Prostate gland (tissue), 2 donors: Measurements from ENCODE around the gene GCNT3. TPM values are rescaled to one million over a fixed set of nuclear protein-coding genes. Genes with fewer than 3 reads are reported as not detected.

Source experiments
- DNase-seq: peaks from one replicate; pipeline ENCODE4 v3.0.0-alpha.2; 2019; ENCODE audit warnings: low spot score
- H3K27ac ChIP-seq, 2 donors: fragments of 200-600 bp; sonication (generic); 2 replicates each; pipeline ENCODE4 v1.5.1; 2017 to 2019
- H3K27me3 ChIP-seq: fragments of 200-600 bp; sonication (generic); replicated peaks from 2 replicates; pipeline ENCODE4 v1.5.1; 2019; ENCODE audit not compliant: insufficient read depth
- H3K36me3 ChIP-seq, 2 donors: fragments of 200-600 bp; sonication (generic); 1 replicate in 1 of 2; 2 replicates in 1 of 2; pipeline versions ENCODE4 v1.5.1 to v1.8.1; 2017 to 2019
- H3K4me1 ChIP-seq: fragments of 200-600 bp; sonication (generic); replicated peaks from 2 replicates; pipeline ENCODE4 v1.5.1; 2019
- H3K4me3 ChIP-seq, 2 donors: fragments of 200-600 bp; sonication (generic); 2 replicates each; pipeline ENCODE4 v1.5.1; 2017 to 2019
- H3K9me3 ChIP-seq: fragments of 200-600 bp; sonication (generic); 2 replicates; pipeline ENCODE4 v1.5.1; 2017
- POLR2A ChIP-seq: fragments of 450-650 bp; IDR thresholded peaks from one replicate; pipeline ENCODE4 v1.6.1; 2016; ENCODE audit warnings: antibody characterized with exemption, mild to moderate bottlenecking
- POLR2AphosphoS5 ChIP-seq: sonication (generic); formaldehyde crosslinking; IDR thresholded peaks from one replicate; pipeline ENCODE4 v1.6.1; 2017; ENCODE audit warnings: antibody characterized with exemption
- WGBS: methylation state at CpG from one replicate; pipeline ENCODE4 v1.1.5; 2018; 5-methylcytosine and 5-hydroxymethylcytosine counted together
- intact Hi-C: fragments of 100-400 bp; cut with DNase I; formaldehyde crosslinking; loops from one replicate; pipeline ENCODE4 v1.14.2; 2022
- total RNA-seq, 2 donors: library from RNA; depleted of rRNA; stranded (reverse); fragments of >200 nt; gene quantifications; one replicate each; pipeline ENCODE4 v1.1.0, GENCODE V29; 2016
- TF ChIP-seq, protein P1 (sequence below), 4 experiments: fragments of 200-600 bp in 2 of 4; fragments of 450-650 bp in 2 of 4; sonication (generic) in 2 of 4; IDR thresholded peaks; 1 replicate in 3 of 4; 2 replicates in 1 of 4; pipeline ENCODE4 v1.5.1; 2016 to 2019; ENCODE audit warnings: antibody characterized with exemption in 4 of 4, mild to moderate bottlenecking in 2 of 4, moderate library complexity in 2 of 4

The GCNT3 gene
- total RNA-seq, 2 donors from 2014 or later: 1.5 to 1.6 TPM

DNA sequence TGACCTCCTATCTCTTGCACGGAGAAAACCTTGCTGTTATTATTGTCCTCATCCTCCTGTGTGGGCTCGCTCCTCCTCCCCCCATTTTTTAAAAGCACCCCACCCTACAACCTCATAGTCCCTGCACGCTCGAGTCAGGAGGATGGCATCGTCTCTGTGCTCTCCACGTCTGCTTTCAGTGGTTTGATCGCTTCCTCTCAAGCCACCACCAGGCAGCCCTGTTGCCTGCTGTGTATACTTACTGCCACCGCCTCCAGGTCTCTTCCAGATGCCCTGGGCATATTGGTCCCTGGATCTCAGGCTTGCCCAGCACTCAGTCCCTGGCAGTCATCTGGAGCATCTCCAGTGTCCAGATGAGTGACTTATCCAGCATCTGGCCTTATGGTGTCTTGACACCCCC, 42.1 kb upstream of the GCNT3 start:
- intact Hi-C loops: no loop called here
- Histone ChIP-seq H3K9me3 (no peaks in the 10 kb centered on the region), H3K4me1 (no peaks in the 10 kb centered on the region), H3K27me3 (no peaks in the 10 kb centered on the region), H3K36me3 (no peaks in the 10 kb centered on the region), H3K4me3 (no peak overlapping the region), H3K27ac (no peak overlapping the region)
- 86% methylated on average over 8 of the region's 8 CpGs for WGBS
- no peak for DNase-seq
- TF ChIP-seq POLR2A (no peak), POLR2AphosphoS5 (no peak)
- TF ChIP-seq, protein P1, sequence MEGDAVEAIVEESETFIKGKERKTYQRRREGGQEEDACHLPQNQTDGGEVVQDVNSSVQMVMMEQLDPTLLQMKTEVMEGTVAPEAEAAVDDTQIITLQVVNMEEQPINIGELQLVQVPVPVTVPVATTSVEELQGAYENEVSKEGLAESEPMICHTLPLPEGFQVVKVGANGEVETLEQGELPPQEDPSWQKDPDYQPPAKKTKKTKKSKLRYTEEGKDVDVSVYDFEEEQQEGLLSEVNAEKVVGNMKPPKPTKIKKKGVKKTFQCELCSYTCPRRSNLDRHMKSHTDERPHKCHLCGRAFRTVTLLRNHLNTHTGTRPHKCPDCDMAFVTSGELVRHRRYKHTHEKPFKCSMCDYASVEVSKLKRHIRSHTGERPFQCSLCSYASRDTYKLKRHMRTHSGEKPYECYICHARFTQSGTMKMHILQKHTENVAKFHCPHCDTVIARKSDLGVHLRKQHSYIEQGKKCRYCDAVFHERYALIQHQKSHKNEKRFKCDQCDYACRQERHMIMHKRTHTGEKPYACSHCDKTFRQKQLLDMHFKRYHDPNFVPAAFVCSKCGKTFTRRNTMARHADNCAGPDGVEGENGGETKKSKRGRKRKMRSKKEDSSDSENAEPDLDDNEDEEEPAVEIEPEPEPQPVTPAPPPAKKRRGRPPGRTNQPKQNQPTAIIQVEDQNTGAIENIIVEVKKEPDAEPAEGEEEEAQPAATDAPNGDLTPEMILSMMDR (IDR thresholded peaks at IDR 0.05): no peak

DNA sequence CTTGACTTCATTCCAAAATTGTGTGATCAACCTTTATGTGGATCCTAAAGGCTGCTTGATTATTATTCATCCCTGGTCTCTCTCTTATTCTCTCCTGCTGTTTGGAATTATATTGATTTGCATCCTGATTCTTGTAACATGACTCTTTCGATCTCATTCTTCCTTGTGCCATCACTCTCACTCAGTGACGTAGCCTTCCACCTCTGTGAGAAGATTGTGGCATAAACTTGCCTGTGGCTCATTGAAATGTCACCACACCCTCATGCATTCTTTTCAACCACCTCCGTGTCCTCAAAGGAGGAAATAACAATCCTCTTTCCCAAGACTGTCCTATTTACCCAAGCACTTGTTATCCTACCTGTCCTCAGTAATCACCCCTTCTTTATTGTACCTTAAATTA, 41.3 kb upstream of the GCNT3 start:
- Histone ChIP-seq H3K9me3 (no peaks in the 10 kb centered on the region), H3K4me3 (no peak overlapping the region), H3K27ac (no peak overlapping the region), H3K4me1 (no peaks in the 10 kb centered on the region), H3K27me3 (no peaks in the 10 kb centered on the region), H3K36me3 (no peaks in the 10 kb centered on the region)
- intact Hi-C loops: no loop called here
- 55% methylated on average over 3 of the region's 3 CpGs for WGBS
- TF ChIP-seq, protein P1 (IDR thresholded peaks at IDR 0.05): no peak
- TF ChIP-seq POLR2AphosphoS5: peak; percentile 27
- DNase-seq: no peak

DNA sequence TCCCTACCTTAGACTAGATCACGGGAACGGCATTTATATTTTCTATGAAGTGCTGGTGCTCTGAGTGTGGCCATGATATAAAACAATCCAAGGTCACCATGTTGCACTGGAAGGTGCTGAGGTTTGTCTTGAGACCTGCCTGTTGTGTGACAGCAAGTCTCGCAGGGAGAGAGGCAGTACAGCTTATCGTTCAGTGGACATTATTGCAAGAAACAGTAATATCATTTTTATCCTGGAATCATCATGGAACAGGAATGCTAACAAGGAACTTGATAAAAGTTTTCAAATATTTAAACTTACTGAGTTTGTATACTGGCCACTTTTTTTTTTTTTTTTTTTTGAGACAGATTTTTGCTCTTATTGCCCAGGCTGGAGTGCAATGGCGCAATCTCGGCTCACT, 40.0 kb upstream of the GCNT3 start:
- Histone ChIP-seq H3K27me3 (no peaks in the 10 kb centered on the region), H3K4me1 (no peaks in the 10 kb centered on the region), H3K4me3 (no peak overlapping the region), H3K27ac (no peak overlapping the region), H3K9me3 (no peaks in the 10 kb centered on the region), H3K36me3 (no peaks in the 10 kb centered on the region)
- 90% methylated on average over 6 of the region's 6 CpGs for WGBS
- TF ChIP-seq POLR2AphosphoS5: no peak
- TF ChIP-seq, protein P1 (IDR thresholded peaks at IDR 0.05): no peak
- no peak for TF ChIP-seq POLR2A
- intact Hi-C loops: no loop called here
- no peak for DNase-seq

DNA sequence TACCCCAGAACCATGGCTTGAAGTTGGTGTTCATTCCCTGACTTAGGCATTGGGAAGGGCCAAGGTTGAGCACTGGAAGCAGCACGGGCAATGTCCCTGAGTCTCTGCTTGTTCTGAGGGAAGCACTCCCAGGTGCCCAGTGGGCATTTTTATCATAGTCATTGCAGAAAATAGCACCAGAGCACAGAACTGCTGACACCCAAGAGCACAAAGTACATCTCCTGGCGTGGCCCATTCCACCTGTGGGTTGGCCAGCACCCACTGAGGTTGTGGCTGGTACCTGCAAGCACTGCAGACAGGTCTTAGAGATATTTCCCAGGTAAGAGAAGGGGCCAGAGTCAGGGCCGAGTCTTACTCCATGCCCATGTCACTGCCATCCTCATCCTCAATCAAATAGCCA, 28.5 kb upstream of the GCNT3 start:
- no peak overlapping the region for H3K27ac ChIP-seq
- intact Hi-C loops: no loop called here
- H3K4me1 ChIP-seq: no peaks in the 10 kb centered on the region
- no peaks in the 10 kb centered on the region for H3K27me3 ChIP-seq
- no peak for DNase-seq
- H3K36me3 ChIP-seq: no peaks in the 10 kb centered on the region
- WGBS: 93% methylated on average over 3 of the region's 3 CpGs
- H3K4me3 ChIP-seq: no peak overlapping the region
- no peaks in the 10 kb centered on the region for H3K9me3 ChIP-seq
- TF ChIP-seq POLR2A (no peak), POLR2AphosphoS5 (no peak)
- TF ChIP-seq, protein P1 (IDR thresholded peaks at IDR 0.05): no peak

DNA sequence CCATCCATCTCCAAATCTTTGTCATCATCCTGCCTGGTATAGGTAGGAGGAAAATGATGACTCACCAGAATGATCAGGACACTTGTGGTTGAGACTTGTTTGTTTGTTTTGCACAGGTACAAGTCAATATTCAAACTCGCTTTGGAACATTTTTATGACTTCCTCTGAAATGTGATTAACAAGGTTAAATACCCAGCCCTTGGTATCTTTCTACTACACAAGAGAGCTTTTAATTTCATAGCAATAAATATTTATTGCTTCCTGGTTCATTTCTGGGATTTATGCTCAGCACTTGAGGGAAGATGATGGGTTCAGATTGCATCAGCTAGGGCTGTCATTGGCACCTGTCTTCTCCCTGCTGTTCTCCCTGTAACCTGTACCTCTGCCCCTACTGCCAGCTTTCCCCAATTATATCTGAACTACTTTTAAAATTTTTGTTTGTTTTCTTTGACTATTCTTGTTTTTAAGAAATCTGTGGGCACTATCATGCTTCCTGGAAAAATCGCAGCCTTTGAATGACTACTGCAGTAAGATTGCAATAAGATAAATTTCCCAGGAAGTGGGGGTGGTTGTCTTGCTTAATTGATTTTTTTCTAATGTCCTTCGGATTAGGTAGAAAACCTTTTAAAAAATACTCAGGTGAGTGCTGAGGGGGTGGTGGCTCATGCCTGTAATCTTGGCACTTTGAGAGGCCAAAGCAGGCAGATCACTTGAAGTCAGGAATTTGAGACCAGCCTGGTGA, 24.3 kb upstream of the GCNT3 start:
- TF ChIP-seq POLR2A: no peak
- peak; percentile 78 for TF ChIP-seq POLR2AphosphoS5
- Histone ChIP-seq H3K27me3 (no peaks in the 10 kb centered on the region), H3K9me3 (no peaks in the 10 kb centered on the region), H3K4me1 (no peaks in the 10 kb centered on the region), H3K4me3 (no peak overlapping the region), H3K36me3 (no peaks in the 10 kb centered on the region), H3K27ac (no peak overlapping the region)
- 25% methylated on average over 3 of the region's 3 CpGs for WGBS
- intact Hi-C loops: no loop called here
- peak; percentile 48 for DNase-seq
